Colon (tissue), 2 donors: ENCODE measurements around the gene PCDHA6.
"Not testable (repeated sequence)": the region's sequence is repeated elsewhere in the genome, so short reads cannot be mapped to it uniquely, and the experiment has no call there.

Experiments used
- FAIRE-seq: peaks from 2 replicates; lab custom pipeline; 2012; peaks lifted over from hg19 to GRCh38; lab: Jason Lieb, UNC
- donor health status: control.
- donor health status: control.

The PCDHA6 gene

GRCh38 chr5:140821375-140822280 lies 6.1 kb upstream of the PCDHA6 start, which contains the start of gene PCDHA5:
PCDHA5 (plus strand) TSS chr5:140821613.
- FAIRE-seq, result no peak

DNA sequence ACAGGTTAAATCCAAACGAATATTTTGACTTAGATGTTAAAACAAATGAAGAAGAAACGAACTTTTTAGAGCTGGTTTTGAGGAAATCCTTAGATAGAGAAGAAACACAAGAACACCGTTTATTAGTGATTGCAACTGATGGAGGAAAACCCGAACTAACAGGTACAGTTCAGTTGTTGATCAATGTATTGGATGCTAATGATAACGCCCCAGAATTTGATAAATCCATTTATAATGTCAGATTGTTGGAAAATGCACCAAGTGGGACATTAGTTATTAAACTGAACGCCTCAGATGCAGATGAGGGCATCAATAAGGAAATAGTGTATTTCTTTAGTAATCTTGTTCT lies 5.5 kb upstream of the PCDHA6 start:
- no peak for FAIRE-seq

DNA sequence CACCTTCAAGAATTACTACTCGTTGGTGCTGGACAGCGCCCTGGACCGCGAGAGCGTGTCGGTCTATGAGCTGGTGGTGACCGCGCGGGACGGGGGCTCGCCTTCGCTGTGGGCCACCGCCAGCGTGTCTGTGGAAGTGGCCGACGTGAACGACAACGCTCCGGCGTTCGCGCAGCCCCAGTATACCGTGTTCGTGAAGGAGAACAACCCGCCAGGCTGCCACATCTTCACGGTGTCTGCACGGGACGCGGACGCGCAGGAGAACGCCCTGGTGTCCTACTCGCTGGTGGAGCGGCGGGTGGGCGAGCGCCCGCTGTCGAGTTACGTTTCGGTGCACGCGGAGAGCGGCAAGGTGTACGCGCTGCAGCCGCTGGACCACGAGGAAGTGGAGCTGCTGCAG lies 4.8 kb upstream of the PCDHA6 start:
- FAIRE-seq, result not testable (repeated sequence)

DNA sequence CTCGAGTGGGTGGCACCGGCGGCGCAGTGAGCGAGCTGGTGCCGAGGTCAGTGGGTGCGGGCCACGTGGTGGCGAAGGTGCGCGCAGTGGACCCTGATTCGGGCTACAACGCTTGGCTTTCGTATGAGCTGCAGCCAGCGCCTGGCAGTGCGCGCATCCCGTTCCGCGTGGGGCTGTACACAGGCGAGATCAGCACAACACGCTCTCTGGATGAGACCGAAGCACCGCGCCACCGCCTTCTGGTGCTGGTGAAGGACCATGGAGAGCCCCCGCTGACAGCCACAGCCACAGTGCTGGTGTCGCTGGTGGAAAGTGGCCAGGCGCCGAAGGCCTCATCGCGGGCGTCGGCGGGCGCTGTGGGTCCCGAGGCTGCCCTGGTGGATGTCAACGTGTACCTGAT lies 4.3 kb upstream of the PCDHA6 start:
- no peak for FAIRE-seq

- no peak for FAIRE-seq
These were observed 590 bp downstream of the PCDHA6 start for GRCh38 chr5:140828362-140828737.

DNA sequence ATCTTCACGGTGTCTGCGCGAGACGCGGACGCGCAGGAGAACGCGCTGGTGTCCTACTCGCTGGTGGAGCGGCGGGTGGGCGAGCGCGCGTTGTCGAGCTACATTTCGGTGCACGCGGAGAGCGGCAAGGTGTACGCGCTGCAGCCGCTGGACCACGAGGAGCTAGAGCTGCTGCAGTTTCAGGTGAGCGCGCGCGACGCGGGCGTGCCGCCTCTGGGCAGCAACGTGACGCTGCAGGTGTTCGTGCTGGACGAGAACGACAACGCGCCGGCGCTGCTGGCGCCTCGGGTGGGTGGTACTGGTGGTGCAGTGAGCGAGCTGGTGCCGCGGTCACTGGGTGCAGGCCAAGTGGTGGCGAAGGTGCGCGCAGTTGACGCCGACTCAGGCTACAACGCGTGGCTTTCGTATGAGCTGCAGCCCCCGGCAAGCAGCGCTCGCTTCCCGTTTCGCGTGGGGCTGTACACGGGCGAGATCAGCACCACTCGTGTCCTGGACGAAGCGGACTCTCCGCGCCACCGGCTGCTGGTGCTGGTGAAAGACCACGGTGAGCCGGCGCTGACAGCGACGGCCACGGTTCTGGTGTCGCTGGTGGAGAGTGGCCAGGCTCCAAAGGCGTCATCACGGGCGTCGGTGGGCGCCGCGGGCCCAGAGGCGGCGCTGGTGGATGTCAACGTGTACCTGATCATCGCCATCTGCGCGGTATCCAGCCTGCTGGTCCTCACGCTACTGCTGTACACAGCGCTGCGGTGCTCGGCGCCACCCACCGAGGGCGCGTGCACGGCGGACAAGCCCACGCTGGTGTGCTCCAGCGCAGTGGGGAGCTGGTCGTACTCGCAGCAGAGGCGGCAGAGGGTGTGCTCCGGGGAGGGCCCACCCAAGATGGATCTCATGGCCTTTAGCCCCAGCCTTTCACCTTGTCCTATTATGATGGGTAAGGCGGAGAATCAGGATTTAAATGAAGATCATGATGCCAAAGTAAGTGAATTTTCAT lies 2.0 kb downstream of the PCDHA6 start:
- not testable (repeated sequence) for FAIRE-seq

- FAIRE-seq, result no peak
These were observed 6.2 kb downstream of the PCDHA6 start, which contains the start of gene PCDHA7 for GRCh38 chr5:140833993-140834392. PCDHA7 (plus strand) TSS chr5:140834269; CDS start chr5:140834384, 115 bp downstream.

DNA sequence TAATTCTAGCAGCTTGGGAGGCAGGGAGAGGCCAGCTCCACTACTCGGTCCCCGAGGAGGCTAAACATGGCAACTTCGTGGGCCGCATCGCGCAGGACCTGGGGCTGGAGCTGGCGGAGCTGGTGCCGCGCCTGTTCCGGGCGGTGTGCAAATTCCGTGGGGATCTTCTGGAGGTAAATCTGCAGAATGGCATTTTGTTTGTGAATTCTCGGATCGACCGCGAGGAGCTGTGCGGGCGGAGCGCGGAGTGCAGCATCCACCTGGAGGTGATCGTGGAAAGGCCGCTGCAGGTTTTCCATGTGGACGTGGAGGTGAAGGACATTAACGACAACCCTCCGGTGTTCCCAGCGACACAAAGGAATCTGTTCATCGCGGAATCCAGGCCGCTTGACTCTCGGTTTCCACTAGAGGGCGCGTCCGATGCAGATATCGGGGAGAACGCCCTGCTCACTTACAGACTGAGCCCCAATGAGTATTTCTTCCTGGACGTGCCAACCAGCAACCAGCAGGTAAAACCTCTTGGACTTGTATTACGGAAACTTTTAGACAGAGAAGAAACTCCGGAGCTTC lies 6.8 kb downstream of the PCDHA6 start:
- FAIRE-seq, result not testable (repeated sequence)

GRCh38 chr5:140835622-140836510 lies 8.1 kb downstream of the PCDHA6 start:
- no peak for FAIRE-seq

GRCh38 chr5:140840978-140841962 lies 13.5 kb downstream of the PCDHA6 start, which contains the start of gene PCDHA8:
PCDHA8 (plus strand) TSS chr5:140841187; CDS start chr5:140841322, 135 bp downstream.
- no peak for FAIRE-seq

DNA sequence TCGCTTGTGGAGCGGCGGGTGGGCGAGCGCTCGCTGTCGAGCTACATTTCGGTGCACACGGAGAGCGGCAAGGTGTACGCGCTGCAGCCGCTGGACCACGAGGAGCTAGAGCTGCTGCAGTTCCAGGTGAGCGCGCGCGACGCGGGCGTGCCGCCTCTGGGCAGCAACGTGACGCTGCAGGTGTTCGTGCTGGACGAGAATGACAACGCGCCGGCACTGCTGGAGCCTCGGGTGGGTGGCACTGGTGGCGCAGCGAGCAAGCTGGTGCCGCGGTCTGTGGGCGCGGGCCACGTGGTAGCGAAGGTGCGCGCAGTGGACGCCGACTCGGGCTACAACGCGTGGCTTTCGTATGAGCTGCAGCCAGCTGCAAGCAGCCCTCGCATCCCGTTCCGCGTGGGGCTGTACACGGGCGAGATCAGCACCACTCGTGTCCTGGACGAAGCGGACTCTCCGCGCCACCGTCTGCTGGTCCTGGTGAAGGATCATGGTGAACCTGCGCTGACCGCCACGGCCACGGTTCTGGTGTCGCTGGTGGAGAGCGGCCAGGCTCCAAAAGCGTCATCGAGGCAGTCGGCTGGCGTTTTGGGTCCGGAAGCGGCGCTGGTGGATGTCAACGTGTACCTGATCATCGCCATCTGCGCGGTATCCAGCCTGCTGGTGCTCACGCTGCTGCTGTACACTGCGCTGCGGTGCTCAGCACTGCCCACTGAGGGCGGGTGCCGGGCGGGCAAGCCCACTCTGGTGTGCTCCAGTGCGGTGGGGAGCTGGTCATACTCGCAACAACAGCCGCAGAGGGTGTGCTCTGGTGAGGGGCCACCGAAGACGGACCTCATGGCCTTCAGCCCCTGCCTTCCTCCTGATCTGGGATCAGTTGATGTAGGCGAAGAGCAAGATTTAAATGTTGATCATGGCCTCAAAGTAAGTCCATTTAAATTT lies 15.3 kb downstream of the PCDHA6 start:
- FAIRE-seq, result no peak

- FAIRE-seq, result not testable (repeated sequence)
These were observed 20.7 kb downstream of the PCDHA6 start, which contains the start of gene PCDHA9 for GRCh38 chr5:140848139-140849102. PCDHA9 (plus strand) TSS chr5:140848382; CDS start chr5:140848496, 114 bp downstream.

GRCh38 chr5:140849831-140850634 lies 22.3 kb downstream of the PCDHA6 start:
- not testable (repeated sequence) for FAIRE-seq

GRCh38 chr5:140855772-140856674 lies 28.3 kb downstream of the PCDHA6 start, which contains the start of gene PCDHA10:
PCDHA10 (plus strand) TSS chr5:140855897; CDS start chr5:140856049, 152 bp downstream.
- no peak for FAIRE-seq
